Amniotic epithelial cell (primary cell): ENCODE results near the gene INTS6.

ENCODE experiments used
- DNase-seq: peaks from one replicate; pipeline ENCODE4 v3.0.0-alpha.2; 2010; ENCODE audit warnings: low read depth

The INTS6 gene

DNA sequence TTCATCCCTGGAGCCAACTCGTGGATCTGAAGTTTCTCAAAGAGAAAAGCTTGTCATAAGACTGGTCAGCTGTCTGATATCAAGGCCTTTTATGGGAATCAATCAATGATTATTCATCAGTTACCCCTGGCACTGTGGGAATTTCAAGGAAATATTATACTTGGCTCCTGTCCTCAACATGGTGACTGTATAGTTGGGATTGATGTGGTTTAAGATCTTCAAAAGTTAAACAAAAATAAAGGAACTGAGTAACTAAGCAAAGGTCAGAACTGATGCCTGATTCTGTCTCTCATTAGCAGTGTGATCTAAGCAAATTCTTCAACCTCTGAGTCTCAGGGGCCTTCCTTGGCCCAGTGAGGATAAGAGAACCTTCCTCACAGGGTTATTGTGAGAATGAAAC, 135.6 kb downstream of the INTS6 start:
- DNase-seq = no peak

GRCh38 chr13:51313619-51314018, 139.2 kb downstream of the INTS6 start:
- DNase-seq = no peak

DNA sequence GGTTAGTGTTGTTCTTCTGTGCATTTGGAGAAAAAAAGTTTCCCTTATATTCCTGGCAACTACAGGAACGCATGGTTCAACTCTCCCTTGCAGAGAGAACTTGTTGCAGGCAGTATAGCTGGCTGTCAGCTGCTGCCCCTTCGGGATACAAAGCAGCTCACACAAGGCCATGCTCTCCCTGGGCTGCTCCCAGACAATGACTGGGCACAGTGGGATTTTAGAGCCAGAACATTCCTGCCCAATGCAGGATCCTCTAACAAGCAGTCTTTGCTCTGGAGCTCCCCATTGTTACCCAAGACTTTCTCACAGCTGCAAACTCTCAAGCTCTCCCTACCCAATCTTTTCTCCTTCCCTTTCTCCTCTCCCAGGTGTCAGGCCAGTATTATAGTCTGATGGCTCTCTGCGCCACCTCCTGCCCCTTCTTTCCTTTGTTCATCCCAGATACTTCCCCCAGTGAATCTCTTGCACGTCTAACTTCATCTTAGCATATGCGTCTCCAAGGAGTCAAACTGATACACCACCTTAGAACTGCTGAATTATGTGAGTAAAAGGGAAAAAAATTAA, 140.8 kb downstream of the INTS6 start:
- no peak for DNase-seq
